ENCODE measurements around the gene BRINP1. TPM values are rescaled to one million over a fixed set of nuclear protein-coding genes. Genes with fewer than 3 reads are reported as not detected.

The BRINP1 gene, protein sequence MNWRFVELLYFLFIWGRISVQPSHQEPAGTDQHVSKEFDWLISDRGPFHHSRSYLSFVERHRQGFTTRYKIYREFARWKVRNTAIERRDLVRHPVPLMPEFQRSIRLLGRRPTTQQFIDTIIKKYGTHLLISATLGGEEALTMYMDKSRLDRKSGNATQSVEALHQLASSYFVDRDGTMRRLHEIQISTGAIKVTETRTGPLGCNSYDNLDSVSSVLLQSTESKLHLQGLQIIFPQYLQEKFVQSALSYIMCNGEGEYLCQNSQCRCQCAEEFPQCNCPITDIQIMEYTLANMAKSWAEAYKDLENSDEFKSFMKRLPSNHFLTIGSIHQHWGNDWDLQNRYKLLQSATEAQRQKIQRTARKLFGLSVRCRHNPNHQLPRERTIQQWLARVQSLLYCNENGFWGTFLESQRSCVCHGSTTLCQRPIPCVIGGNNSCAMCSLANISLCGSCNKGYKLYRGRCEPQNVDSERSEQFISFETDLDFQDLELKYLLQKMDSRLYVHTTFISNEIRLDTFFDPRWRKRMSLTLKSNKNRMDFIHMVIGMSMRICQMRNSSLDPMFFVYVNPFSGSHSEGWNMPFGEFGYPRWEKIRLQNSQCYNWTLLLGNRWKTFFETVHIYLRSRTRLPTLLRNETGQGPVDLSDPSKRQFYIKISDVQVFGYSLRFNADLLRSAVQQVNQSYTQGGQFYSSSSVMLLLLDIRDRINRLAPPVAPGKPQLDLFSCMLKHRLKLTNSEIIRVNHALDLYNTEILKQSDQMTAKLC
- total RNA-seq (2021): 12.4 and 14.0 TPM in 2 replicates
- long read RNA-seq, transcript BRINP1-201 (8 exons, 3,202 nt): major isoform, 124 of 143 reads
- long read RNA-seq, partial matches to known transcripts: 5 of 143 reads
- long read RNA-seq, other reads (novel, unspliced or antisense): 13 of 143 reads

DNA sequence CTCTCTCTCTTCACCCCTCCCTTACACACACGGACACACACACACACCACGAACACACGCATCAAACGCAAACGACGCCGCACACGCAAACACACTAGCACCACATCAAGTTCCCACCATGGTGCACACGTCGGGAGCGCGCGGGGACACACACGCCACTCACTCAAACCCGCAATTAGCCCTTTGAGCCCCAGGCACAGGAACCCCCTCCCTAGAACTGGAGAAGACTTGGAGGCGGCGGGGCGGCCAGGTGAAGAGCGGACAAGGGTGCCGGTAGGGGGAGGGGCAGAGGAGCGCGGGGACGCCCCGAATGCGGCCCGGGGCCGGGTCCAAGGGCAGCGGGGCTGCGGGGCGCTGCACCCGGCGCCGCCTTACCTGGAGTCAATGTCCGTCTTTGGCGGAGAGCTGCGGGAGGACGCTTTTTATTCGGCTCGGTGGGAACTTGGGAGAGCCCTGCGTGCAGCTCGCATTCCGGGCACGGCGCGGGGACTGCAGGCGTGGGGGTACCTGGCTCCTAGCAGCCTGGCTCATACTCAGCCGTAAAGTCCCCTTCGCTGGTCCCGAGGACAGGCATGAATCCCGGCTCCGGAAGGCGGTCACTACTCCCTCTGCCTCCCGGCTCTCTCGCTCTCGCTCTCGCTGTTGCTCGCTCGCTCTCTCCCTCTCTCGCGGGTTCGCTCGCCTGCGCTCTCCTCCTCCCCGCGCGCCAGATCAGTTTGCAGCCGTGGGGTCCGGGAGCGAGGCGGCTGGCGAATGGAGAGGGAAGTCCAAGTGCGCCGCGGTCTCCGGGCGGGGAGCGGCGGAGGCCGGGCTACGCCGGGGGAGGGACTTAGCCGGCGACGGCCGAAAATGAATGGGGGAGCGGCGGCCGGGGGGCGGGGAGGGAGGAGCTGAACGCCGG is at the start of gene BRINP1:
TSS of gene BRINP1 (minus strand) at position 755 of the 901 bp plus-strand sequence. CDS start 56,080 bp downstream, outside the sequence.
- H3K4me1 Mint-ChIP-seq: peaks cover 47 to 51% of the 10 kb centered on the region in 2 experiments
- H3K9ac ChIP-seq (ENCODE audit: extremely low read depth, insufficient read length, low read length): peak within 1 kb of the TSS; percentile 62

More for the DNA sequence above, at the start of gene BRINP1:
- Histone ChIP-seq H4K5ac (ENCODE audit: insufficient read length, low read depth, low read length) (no peak within 1 kb of the TSS), H3T11ph (ENCODE audit: low read length) (no peak within 1 kb of the TSS), H2BK20ac (ENCODE audit: low read depth, low read length, poor library complexity, severe bottlenecking) (no peak within 1 kb of the TSS), H3K27ac (ENCODE audit: insufficient read length, low read depth, low read length) (no peak within 1 kb of the TSS), H3K4me2 (ENCODE audit: insufficient read depth, insufficient read length, low read length) (peak within 1 kb of the TSS; percentile 100), H2AK5ac (ENCODE audit: insufficient read length, low read length) (no peak within 1 kb of the TSS), H3K4ac (ENCODE audit: low read depth, low read length) (no peak within 1 kb of the TSS), H3K4me1 (ENCODE audit: insufficient read depth, low read length) (peaks cover 12% of the 10 kb centered on the region), H3K27me3 (ENCODE audit: insufficient read depth, low read length) (no peaks in the 10 kb centered on the region; the same call in 1 of the 2 replicates), H4K8ac (replicated peaks; ENCODE audit: insufficient read length, low read depth, low read length) (no peak within 1 kb of the TSS), H3K14ac (ENCODE audit: insufficient read depth, low read length) (no peak within 1 kb of the TSS; the same call in 1 of the 2 replicates), H2BK15ac (ENCODE audit: low read depth, low read length) (no peak within 1 kb of the TSS), H3K9me3 (ENCODE audit: control insufficient read depth, low read depth, low read length) (no peaks in the 10 kb centered on the region), H3K18ac (ENCODE audit: insufficient read length, low read depth, low read length) (no peak within 1 kb of the TSS), H2AFZ (ENCODE audit: low read length) (no peak within 1 kb of the TSS), H3K23ac (ENCODE audit: insufficient read length, low read depth, low read length) (no peak within 1 kb of the TSS), H2BK5ac (ENCODE audit: insufficient read length, low read length) (no peak within 1 kb of the TSS), H3K79me2 (ENCODE audit: insufficient read depth, low read length) (no peaks in the 10 kb centered on the region; the same call in 1 of the 2 replicates), H3K56ac (ENCODE audit: insufficient read length, low read depth, low read length) (no peak within 1 kb of the TSS), H2BK120ac (ENCODE audit: low read depth, low read length, poor library complexity, severe bottlenecking) (no peak within 1 kb of the TSS), H4K20me1 (ENCODE audit: control insufficient read depth, insufficient read depth, insufficient read length) (no peaks in the 10 kb centered on the region), H3K79me1 (ENCODE audit: insufficient read depth, low read depth, low read length, poor library complexity, severe bottlenecking) (no peaks in the 10 kb centered on the region), H3K23me2 (ENCODE audit: insufficient read length, low read depth, low read length, poor library complexity, severe bottlenecking) (peaks cover 17% of the 10 kb centered on the region), H2BK12ac (ENCODE audit: insufficient read length, low read depth, low read length) (no peak within 1 kb of the TSS), H4K91ac (ENCODE audit: insufficient read length, low read depth, low read length) (no peak within 1 kb of the TSS)
- WGBS (ENCODE audit: extremely low coverage, insufficient read length, low lambda C conversion rate): no CpG with 5 or more reads among the region's 91 CpGs
- Mint-ChIP-seq H3K27me3 (ENCODE audit: low read depth) (peaks cover 37% of the 10 kb centered on the region), H3K9me3 (no peaks in the 10 kb centered on the region), H3K27ac (peak within 1 kb of the TSS in 1 of 3 experiments; percentile 57; a peak in 2 of 7 replicates), H3K36me3 (ENCODE audit: insufficient read depth in 1 of 3, low read depth in 3 of 3) (peaks cover 0 to 7% (median 6%) of the 10 kb centered on the region in 3 experiments; a peak in 4 of 7 replicates), H3K4me3 (peak within 1 kb of the TSS; percentile 91 to 98)
- DNase-seq: peak; percentile 80
- TF ChIP-seq, protein P1, sequence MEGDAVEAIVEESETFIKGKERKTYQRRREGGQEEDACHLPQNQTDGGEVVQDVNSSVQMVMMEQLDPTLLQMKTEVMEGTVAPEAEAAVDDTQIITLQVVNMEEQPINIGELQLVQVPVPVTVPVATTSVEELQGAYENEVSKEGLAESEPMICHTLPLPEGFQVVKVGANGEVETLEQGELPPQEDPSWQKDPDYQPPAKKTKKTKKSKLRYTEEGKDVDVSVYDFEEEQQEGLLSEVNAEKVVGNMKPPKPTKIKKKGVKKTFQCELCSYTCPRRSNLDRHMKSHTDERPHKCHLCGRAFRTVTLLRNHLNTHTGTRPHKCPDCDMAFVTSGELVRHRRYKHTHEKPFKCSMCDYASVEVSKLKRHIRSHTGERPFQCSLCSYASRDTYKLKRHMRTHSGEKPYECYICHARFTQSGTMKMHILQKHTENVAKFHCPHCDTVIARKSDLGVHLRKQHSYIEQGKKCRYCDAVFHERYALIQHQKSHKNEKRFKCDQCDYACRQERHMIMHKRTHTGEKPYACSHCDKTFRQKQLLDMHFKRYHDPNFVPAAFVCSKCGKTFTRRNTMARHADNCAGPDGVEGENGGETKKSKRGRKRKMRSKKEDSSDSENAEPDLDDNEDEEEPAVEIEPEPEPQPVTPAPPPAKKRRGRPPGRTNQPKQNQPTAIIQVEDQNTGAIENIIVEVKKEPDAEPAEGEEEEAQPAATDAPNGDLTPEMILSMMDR (conservative IDR thresholded peaks at IDR 0.05): no peak

Measured in H9 (cell line).